D721Med (cell line): ENCODE results near the gene GPC3.

Source experiments
- DNase-seq: peaks from one replicate; pipeline ENCODE4 v3.0.0; 2011; ENCODE audit warnings: low spot score; ENCODE audit not compliant: insufficient read length
- FAIRE-seq: peaks from 2 replicates; lab custom pipeline; 2011; peaks lifted over from hg19 to GRCh38; lab: Jason Lieb, UNC
- CTCF ChIP-seq: IDR thresholded peaks from 2 replicates; pipeline ENCODE4 v1.5.1; 2012; ENCODE audit warnings: mild to moderate bottlenecking, control low read depth; ENCODE audit not compliant: insufficient read depth; ENCODE audit errors: missing control alignments

The GPC3 gene

GRCh38 chrX:133514486-133514885 is 470.9 kb downstream of the GPC3 start:
- no peak for DNase-seq
- no peak for TF ChIP-seq CTCF
- no peak for FAIRE-seq

DNA sequence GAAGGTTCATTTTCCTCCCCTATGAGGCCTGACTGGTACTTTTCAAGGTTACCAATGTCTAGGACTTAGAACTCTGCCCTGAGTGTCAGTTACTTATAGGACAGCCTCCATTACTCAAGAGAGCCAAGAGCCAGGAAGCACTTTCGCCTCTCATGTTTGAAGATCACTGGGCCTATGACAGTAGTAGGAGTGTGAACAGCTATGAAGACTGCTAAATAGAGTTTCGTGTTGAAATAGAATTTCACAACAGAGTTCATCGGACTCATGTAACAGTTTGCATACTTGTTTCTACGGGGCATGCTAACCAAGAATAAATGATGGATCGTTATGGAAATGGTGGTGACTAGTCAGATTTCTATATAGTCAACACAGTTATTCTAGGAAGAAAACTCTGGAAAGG is 472.3 kb downstream of the GPC3 start:
- no peak for DNase-seq
- no peak for FAIRE-seq
- no peak for TF ChIP-seq CTCF

DNA sequence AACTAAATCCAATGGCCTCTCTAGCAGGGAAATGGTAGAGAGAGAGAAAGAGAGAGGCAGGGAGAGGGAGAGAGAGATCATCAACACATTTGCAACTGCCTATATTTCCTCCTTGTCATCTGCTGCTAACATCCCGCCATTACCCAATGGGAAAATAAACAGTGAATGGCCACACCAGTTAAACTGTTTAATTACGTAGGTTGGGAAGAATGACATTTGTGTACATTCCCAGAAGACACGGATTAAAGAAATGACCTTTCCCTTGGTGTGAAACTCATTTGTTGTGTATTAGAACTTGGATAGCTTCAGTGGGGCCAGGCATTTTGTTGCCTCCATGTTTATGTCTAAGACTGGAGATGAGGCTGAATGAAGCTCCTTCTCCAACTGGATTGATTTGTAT is 474.4 kb downstream of the GPC3 start:
- no peak for FAIRE-seq
- no peak for TF ChIP-seq CTCF
- DNase-seq: no peak

- FAIRE-seq: no peak
- DNase-seq: no peak
- TF ChIP-seq CTCF: no peak
These were observed 488.0 kb downstream of the GPC3 start for GRCh38 chrX:133497356-133497755.

DNA sequence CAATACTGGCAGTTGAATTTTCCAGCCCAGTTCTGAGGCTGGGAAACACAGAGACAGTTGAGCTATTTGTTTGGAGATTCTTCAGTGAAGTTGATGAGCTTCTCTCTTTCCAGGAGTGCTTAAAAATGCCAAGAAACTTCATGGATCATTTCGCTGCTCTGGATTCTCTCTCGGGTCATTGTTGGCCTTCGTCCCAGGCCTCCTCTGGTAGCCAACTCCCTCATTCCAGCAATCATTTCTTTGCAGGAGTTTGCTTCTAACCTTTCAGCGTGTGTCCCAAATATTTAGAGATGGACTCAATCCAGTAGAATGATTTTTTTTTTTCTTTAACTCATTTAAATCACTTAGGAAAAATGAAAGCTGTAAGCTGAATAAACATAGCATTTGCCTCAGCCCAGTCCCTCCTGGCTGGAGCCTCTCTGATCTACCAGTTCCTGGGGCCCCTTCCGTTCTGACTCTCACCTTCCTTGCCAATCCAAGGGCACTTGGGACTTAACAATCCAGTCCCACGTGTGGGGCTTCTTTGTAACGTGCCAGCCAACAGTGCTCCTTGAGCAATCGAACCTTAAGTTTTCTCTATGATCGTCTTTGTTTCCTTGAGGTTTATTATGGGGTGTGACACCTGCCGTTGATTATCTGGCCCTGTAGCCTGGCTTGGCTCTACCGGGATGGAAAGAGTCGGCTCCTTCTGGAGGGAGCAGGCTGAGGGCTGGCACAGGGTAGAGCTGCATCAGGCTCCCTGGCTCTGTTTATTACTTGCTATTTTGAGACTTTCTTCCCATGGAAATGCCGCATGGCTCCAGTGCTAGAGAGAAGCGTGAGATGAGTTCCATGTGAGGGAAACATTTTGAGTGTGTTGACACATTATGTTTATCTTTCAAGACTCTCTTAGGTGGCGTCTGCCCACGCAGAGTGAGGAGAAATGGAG is 489.7 kb downstream of the GPC3 start:
- no peak for TF ChIP-seq CTCF
- no peak for FAIRE-seq
- DNase-seq: no peak

GRCh38 chrX:133493366-133493765 is 492.0 kb downstream of the GPC3 start:
- no peak for TF ChIP-seq CTCF
- DNase-seq (no peak), FAIRE-seq (no peak)

- TF ChIP-seq CTCF: no peak
- FAIRE-seq (no peak), DNase-seq (no peak)
These were observed 494.4 kb downstream of the GPC3 start for GRCh38 chrX:133490955-133491354.
